Stomach (tissue), 4 donors: ENCODE data around the gene RAET1G.

ENCODE experiments used
- EP300 ChIP-seq: sonication (generic); formaldehyde crosslinking; IDR thresholded peaks from one replicate; pipeline ENCODE4 v1.6.1; 2017; ENCODE audit warnings: antibody characterized with exemption
- POLR2A ChIP-seq, 4 donors: fragments of 450-650 bp; IDR thresholded peaks; one replicate each; pipeline ENCODE4 v1.6.1; 2016; ENCODE audit warnings: antibody characterized with exemption in 4 of 4, control low read depth in 2 of 4, mild to moderate bottlenecking in 1 of 4, moderate library complexity in 1 of 4
- POLR2AphosphoS5 ChIP-seq, 3 donors: sonication (generic); formaldehyde crosslinking; IDR thresholded peaks; one replicate each; pipeline ENCODE4 v1.6.1; 2016; ENCODE audit warnings: antibody characterized with exemption in 3 of 3
- TF ChIP-seq, protein P1 (sequence below), 7 experiments: fragments of 450-650 bp in 4 of 7; fragments of 200-600 bp in 3 of 7; sonication (generic) in 3 of 7; IDR thresholded peaks; one replicate each; pipeline ENCODE4 v1.5.1; 2016 to 2019; ENCODE audit warnings: antibody characterized with exemption in 7 of 7, control low read depth in 2 of 7, mild to moderate bottlenecking in 1 of 7

GRCh38 chr6:149906405-149906804 lies 16.5 kb downstream of the RAET1G start:
- TF ChIP-seq, protein P1, sequence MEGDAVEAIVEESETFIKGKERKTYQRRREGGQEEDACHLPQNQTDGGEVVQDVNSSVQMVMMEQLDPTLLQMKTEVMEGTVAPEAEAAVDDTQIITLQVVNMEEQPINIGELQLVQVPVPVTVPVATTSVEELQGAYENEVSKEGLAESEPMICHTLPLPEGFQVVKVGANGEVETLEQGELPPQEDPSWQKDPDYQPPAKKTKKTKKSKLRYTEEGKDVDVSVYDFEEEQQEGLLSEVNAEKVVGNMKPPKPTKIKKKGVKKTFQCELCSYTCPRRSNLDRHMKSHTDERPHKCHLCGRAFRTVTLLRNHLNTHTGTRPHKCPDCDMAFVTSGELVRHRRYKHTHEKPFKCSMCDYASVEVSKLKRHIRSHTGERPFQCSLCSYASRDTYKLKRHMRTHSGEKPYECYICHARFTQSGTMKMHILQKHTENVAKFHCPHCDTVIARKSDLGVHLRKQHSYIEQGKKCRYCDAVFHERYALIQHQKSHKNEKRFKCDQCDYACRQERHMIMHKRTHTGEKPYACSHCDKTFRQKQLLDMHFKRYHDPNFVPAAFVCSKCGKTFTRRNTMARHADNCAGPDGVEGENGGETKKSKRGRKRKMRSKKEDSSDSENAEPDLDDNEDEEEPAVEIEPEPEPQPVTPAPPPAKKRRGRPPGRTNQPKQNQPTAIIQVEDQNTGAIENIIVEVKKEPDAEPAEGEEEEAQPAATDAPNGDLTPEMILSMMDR (IDR thresholded peaks at IDR 0.05), result no peak
- TF ChIP-seq EP300 (no peak), POLR2A (IDR thresholded peaks at IDR 0.05) (no peak), POLR2AphosphoS5 (IDR thresholded peaks at IDR 0.05) (no peak)
